Liver (tissue), 9 donors: Measurements from ENCODE around the gene SGMS1. TPM values are rescaled to one million over a fixed set of nuclear protein-coding genes. Genes with fewer than 3 reads are reported as not detected.

Experiments
- DNase-seq: peaks from one replicate; pipeline ENCODE4 v3.0.0-alpha.2; 2017; ENCODE audit warnings: low spot score
- H3K27ac ChIP-seq, 2 donors: one replicate each; pipeline ENCODE4 v1.7.0; 2013; ENCODE audit warnings: inconsistent platforms in 2 of 2, low read length in 2 of 2, control low read depth in 1 of 2, low read depth in 1 of 2, mild to moderate bottlenecking in 1 of 2
- H3K27me3 ChIP-seq, 4 donors: one replicate each; pipeline versions ENCODE4 v1.6.1 to v1.7.0; 2013; ENCODE audit warnings: low read length in 3 of 4, inconsistent platforms in 1 of 4, mild to moderate bottlenecking in 1 of 4, moderate library complexity in 1 of 4; ENCODE audit not compliant: control insufficient read depth in 4 of 4, insufficient read depth in 4 of 4
- H3K36me3 ChIP-seq, 4 donors: one replicate each; pipeline versions ENCODE4 v1.6.1 to v1.7.0; 2013; ENCODE audit warnings: low read length in 3 of 4, mild to moderate bottlenecking in 3 of 4, low read depth in 1 of 4, moderate library complexity in 1 of 4; ENCODE audit not compliant: control insufficient read depth in 4 of 4, insufficient read depth in 3 of 4
- H3K4me1 ChIP-seq, 4 donors: one replicate each; pipeline versions ENCODE4 v1.6.1 to v1.7.0; 2013; ENCODE audit warnings: low read length in 3 of 4, mild to moderate bottlenecking in 3 of 4, moderate library complexity in 1 of 4; ENCODE audit not compliant: control insufficient read depth in 4 of 4, insufficient read depth in 4 of 4
- H3K4me3 ChIP-seq, 3 donors: one replicate each; pipeline versions ENCODE4 v1.6.1 to v1.7.0; 2013; ENCODE audit warnings: low read length in 3 of 3, control low read depth in 1 of 3, low read depth in 1 of 3, mild to moderate bottlenecking in 1 of 3
- H3K9ac ChIP-seq, 2 donors: one replicate each; pipeline ENCODE4 v1.7.0; 2013; ENCODE audit warnings: low read length in 2 of 2, mild to moderate bottlenecking in 2 of 2, moderate library complexity in 2 of 2, control low read depth in 1 of 2, low read depth in 1 of 2
- H3K9me3 ChIP-seq, 4 donors: one replicate each; pipeline versions ENCODE4 v1.6.1 to v1.7.0; 2013; ENCODE audit warnings: low read length in 3 of 4; ENCODE audit not compliant: control insufficient read depth in 4 of 4
- FOXA1 ChIP-seq: IDR thresholded peaks from 2 replicates; pipeline ENCODE4 v1.6.1; 2016; ENCODE audit warnings: antibody characterized with exemption
- FOXA2 ChIP-seq: IDR thresholded peaks from 2 replicates; pipeline ENCODE4 v1.6.1; 2016; ENCODE audit warnings: antibody characterized with exemption
- GABPA ChIP-seq, 2 donors: IDR thresholded peaks in 1 of 2; conservative IDR thresholded peaks in 1 of 2; 2 replicates each; pipeline ENCODE4 v1.6.1; 2016; ENCODE audit warnings: antibody characterized with exemption in 2 of 2, mild to moderate bottlenecking in 1 of 2, moderate library complexity in 1 of 2
- HNF4A ChIP-seq, 2 donors: conservative IDR thresholded peaks; 2 replicates each; pipeline ENCODE4 v1.6.1; 2016; ENCODE audit warnings: antibody characterized with exemption in 2 of 2, mild to moderate bottlenecking in 2 of 2
- HNF4G ChIP-seq: IDR thresholded peaks from 2 replicates; pipeline ENCODE4 v1.6.1; 2016; ENCODE audit warnings: antibody characterized with exemption
- JUND ChIP-seq, 2 donors: IDR thresholded peaks; 2 replicates each; pipeline ENCODE4 v1.6.1; 2016; ENCODE audit warnings: antibody characterized with exemption in 2 of 2
- NR2F2 ChIP-seq: IDR thresholded peaks from 2 replicates; pipeline ENCODE4 v1.6.1; 2016; ENCODE audit warnings: antibody characterized with exemption
- RAD21 ChIP-seq, 2 donors: IDR thresholded peaks; 2 replicates each; pipeline ENCODE4 v1.6.1; 2016; ENCODE audit warnings: antibody characterized with exemption in 2 of 2, mild to moderate bottlenecking in 2 of 2
- RXRA ChIP-seq, 2 donors: IDR thresholded peaks; 2 replicates each; pipeline ENCODE4 v1.6.1; 2017 to 2018; ENCODE audit warnings: antibody characterized with exemption in 2 of 2, mild to moderate bottlenecking in 1 of 2
- SP1 ChIP-seq: IDR thresholded peaks from 2 replicates; pipeline ENCODE4 v1.6.1; 2018; ENCODE audit warnings: antibody characterized with exemption, mild to moderate bottlenecking
- TAF1 ChIP-seq: conservative IDR thresholded peaks from 2 replicates; pipeline ENCODE4 v1.6.1; 2016; ENCODE audit warnings: antibody characterized with exemption, mild to moderate bottlenecking
- YY1 ChIP-seq: IDR thresholded peaks from 2 replicates; pipeline ENCODE4 v1.6.1; 2016; ENCODE audit warnings: antibody characterized with exemption, mild to moderate bottlenecking
- WGBS: extraction: QIAGEN DNeasy Blood & Tissue Kit; methylation state at CpG from one replicate; pipeline ENCODE4 v1.1.7; 2013; 5-methylcytosine and 5-hydroxymethylcytosine counted together
- polyA plus RNA-seq, 2 donors: library from polyadenylated mRNA; stranded (reverse) in 1 of 2; unstranded in 1 of 2; fragments of 200-250 nt in 1 of 2; fragments of >200 nt in 1 of 2; fragmentation: Nextera tagmentation in 1 of 2; extraction: Ambion mirVana in 1 of 2; gene quantifications; one replicate each; pipeline versions ENCODE4 v1.2.1 to v1.2.3, GENCODE V29; 2013 to 2015
- total RNA-seq, 2 donors: library from RNA; depleted of rRNA; stranded (reverse); fragments of >200 nt; gene quantifications; one replicate each; pipeline ENCODE4 v1.2.3, GENCODE V29; 2014
- TF ChIP-seq, protein P1 (sequence below): IDR thresholded peaks from 2 replicates; pipeline ENCODE4 v1.6.1; 2016; ENCODE audit warnings: antibody characterized with exemption
- TF ChIP-seq, protein P2 (sequence below): IDR thresholded peaks from 2 replicates; pipeline ENCODE4 v1.6.1; 2016; ENCODE audit warnings: antibody characterized with exemption
- TF ChIP-seq, protein P3 (sequence below): fragments of 150-350 bp; IDR thresholded peaks from 2 replicates; pipeline ENCODE4 v1.5.1; 2017; ENCODE audit warnings: improper control_type of control experiment, low read depth, low read length; ENCODE audit not compliant: missing input control
- TF ChIP-seq, protein P4 (sequence below): IDR thresholded peaks from 2 replicates; pipeline ENCODE4 v1.6.1; 2016; ENCODE audit warnings: antibody characterized with exemption
- TF ChIP-seq, protein P5 (sequence below): IDR thresholded peaks from 2 replicates; pipeline ENCODE4 v1.6.1; 2016; ENCODE audit warnings: antibody characterized with exemption, mild to moderate bottlenecking
- donor health status: healthy.
- donor health status: healthy.
- donor health status: healthy.
- donor health status: healthy.
- donor health status: healthy.

The SGMS1 gene
- total and polyA plus RNA-seq, 4 donors: 6.8 to 98.2 (median 21.1) TPM

DNA sequence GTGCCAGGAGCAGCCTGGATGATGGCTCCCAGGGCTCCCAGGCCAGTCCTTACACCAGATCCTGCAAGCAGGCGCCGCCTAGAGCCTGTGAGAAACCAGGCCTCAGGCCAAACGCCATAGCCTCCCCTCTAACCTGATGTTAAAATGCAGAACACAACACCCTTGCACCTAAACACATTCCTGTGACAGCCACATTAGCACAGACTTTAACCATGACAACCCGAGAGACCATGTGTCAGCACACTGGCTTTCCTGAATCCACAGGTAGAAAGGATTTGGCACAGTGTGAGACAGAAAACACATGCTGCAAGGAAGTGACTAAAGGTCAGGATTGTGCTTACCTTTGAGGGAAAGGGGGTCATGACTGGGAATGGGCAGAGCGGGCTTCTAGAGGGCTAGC, 59.9 kb downstream of the SGMS1 start:
- no peak for TF ChIP-seq HNF4G
- TF ChIP-seq, protein P1, sequence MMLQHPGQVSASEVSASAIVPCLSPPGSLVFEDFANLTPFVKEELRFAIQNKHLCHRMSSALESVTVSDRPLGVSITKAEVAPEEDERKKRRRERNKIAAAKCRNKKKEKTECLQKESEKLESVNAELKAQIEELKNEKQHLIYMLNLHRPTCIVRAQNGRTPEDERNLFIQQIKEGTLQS: peak; percentile 17
- TF ChIP-seq, protein P2, sequence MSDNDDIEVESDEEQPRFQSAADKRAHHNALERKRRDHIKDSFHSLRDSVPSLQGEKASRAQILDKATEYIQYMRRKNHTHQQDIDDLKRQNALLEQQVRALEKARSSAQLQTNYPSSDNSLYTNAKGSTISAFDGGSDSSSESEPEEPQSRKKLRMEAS: peak; percentile 93
- peak; percentile 58 for TF ChIP-seq FOXA2
- peak in 1 of 2 donors; percentile 41 for TF ChIP-seq JUND (IDR thresholded peaks at IDR 0.05)
- no peak for TF ChIP-seq NR2F2
- TF ChIP-seq, protein P3, sequence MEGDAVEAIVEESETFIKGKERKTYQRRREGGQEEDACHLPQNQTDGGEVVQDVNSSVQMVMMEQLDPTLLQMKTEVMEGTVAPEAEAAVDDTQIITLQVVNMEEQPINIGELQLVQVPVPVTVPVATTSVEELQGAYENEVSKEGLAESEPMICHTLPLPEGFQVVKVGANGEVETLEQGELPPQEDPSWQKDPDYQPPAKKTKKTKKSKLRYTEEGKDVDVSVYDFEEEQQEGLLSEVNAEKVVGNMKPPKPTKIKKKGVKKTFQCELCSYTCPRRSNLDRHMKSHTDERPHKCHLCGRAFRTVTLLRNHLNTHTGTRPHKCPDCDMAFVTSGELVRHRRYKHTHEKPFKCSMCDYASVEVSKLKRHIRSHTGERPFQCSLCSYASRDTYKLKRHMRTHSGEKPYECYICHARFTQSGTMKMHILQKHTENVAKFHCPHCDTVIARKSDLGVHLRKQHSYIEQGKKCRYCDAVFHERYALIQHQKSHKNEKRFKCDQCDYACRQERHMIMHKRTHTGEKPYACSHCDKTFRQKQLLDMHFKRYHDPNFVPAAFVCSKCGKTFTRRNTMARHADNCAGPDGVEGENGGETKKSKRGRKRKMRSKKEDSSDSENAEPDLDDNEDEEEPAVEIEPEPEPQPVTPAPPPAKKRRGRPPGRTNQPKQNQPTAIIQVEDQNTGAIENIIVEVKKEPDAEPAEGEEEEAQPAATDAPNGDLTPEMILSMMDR: no peak
- TF ChIP-seq TAF1: no peak
- peak; percentile 78 to 87 for TF ChIP-seq HNF4A (conservative IDR thresholded peaks at IDR 0.05)
- peak; percentile 57 for TF ChIP-seq YY1
- peak; percentile 72 for TF ChIP-seq SP1
- TF ChIP-seq, protein P4, sequence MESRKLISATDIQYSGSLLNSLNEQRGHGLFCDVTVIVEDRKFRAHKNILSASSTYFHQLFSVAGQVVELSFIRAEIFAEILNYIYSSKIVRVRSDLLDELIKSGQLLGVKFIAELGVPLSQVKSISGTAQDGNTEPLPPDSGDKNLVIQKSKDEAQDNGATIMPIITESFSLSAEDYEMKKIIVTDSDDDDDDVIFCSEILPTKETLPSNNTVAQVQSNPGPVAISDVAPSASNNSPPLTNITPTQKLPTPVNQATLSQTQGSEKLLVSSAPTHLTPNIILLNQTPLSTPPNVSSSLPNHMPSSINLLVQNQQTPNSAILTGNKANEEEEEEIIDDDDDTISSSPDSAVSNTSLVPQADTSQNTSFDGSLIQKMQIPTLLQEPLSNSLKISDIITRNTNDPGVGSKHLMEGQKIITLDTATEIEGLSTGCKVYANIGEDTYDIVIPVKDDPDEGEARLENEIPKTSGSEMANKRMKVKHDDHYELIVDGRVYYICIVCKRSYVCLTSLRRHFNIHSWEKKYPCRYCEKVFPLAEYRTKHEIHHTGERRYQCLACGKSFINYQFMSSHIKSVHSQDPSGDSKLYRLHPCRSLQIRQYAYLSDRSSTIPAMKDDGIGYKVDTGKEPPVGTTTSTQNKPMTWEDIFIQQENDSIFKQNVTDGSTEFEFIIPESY: peak; percentile 32
- no peak for TF ChIP-seq FOXA1
- TF ChIP-seq GABPA (IDR thresholded peaks at IDR 0.05 in 1 of 2, conservative IDR thresholded peaks at IDR 0.05 in 1 of 2): no peak
- peak; percentile 89 to 90 for TF ChIP-seq RXRA (IDR thresholded peaks at IDR 0.05)
- TF ChIP-seq, protein P5, sequence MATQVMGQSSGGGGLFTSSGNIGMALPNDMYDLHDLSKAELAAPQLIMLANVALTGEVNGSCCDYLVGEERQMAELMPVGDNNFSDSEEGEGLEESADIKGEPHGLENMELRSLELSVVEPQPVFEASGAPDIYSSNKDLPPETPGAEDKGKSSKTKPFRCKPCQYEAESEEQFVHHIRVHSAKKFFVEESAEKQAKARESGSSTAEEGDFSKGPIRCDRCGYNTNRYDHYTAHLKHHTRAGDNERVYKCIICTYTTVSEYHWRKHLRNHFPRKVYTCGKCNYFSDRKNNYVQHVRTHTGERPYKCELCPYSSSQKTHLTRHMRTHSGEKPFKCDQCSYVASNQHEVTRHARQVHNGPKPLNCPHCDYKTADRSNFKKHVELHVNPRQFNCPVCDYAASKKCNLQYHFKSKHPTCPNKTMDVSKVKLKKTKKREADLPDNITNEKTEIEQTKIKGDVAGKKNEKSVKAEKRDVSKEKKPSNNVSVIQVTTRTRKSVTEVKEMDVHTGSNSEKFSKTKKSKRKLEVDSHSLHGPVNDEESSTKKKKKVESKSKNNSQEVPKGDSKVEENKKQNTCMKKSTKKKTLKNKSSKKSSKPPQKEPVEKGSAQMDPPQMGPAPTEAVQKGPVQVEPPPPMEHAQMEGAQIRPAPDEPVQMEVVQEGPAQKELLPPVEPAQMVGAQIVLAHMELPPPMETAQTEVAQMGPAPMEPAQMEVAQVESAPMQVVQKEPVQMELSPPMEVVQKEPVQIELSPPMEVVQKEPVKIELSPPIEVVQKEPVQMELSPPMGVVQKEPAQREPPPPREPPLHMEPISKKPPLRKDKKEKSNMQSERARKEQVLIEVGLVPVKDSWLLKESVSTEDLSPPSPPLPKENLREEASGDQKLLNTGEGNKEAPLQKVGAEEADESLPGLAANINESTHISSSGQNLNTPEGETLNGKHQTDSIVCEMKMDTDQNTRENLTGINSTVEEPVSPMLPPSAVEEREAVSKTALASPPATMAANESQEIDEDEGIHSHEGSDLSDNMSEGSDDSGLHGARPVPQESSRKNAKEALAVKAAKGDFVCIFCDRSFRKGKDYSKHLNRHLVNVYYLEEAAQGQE: peak; percentile 83
- peak; percentile 55 to 69 for TF ChIP-seq RAD21 (IDR thresholded peaks at IDR 0.05)
- no peaks in the 10 kb centered on the region for H3K27me3 ChIP-seq
- 41% methylated on average over 5 of the region's 5 CpGs for WGBS
- H3K9me3 ChIP-seq: no peaks in the 10 kb centered on the region
- no peaks in the 10 kb centered on the region for H3K36me3 ChIP-seq
- peaks cover 11 to 63% (median 56%) of the 10 kb centered on the region in 4 donors for H3K4me1 ChIP-seq
- H3K27ac ChIP-seq: peak overlapping the region; percentile 67 to 79
- H3K4me3 ChIP-seq: no peak overlapping the region
- no peak for DNase-seq
- H3K9ac ChIP-seq: no peak overlapping the region
